ENCODE measurements around the gene KNSTRN.

KNSTRN gene

GRCh38 chr15:40397688-40398412, 15.3 kb downstream of the KNSTRN start:
- no peak overlapping the region for H3K4me3 ChIP-seq (replicated peaks; ENCODE audit: low read depth, low read length)
- no peak for TF ChIP-seq CTCF (IDR thresholded peaks at IDR 0.05; ENCODE audit: insufficient read depth, low read length, poor library complexity, severe bottlenecking)
- no peaks in the 10 kb centered on the region for H3K27me3 ChIP-seq (replicated peaks; ENCODE audit: control insufficient read depth, insufficient read depth, low read length)
- no peaks in the 10 kb centered on the region for H3K36me3 ChIP-seq (ENCODE audit: control insufficient read depth, insufficient read depth, low read length)
- no peak for DNase-seq (ENCODE audit: extremely low read depth, insufficient read length)

DNA sequence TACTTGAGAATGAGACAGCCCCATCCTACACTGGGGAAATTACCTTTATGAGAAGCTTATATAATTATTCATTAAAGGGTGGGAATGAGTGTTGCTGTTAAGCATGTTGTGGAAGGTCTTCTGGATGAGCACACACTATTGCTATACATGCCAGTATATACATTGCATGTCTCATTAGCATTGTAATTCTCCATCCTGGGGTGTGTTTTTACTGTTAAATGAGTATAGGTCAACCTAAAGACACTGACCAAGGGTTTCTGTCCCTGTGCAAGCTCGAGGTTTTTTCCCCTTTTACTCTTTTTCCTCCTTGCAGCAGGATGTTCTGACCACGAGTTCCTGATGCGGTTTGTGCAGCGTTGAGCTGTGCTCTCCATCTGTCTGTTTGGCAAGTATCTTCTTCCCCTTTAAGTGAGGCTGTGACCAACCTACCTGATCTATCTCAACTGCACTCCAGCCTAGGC, 15.9 kb downstream of the KNSTRN start:
- DNase-seq (ENCODE audit: extremely low read depth, insufficient read length) = no peak
- no peak for TF ChIP-seq CTCF (IDR thresholded peaks at IDR 0.05; ENCODE audit: insufficient read depth, low read length, poor library complexity, severe bottlenecking)
- Histone ChIP-seq H3K36me3 (ENCODE audit: control insufficient read depth, insufficient read depth, low read length) (no peaks in the 10 kb centered on the region), H3K27me3 (replicated peaks; ENCODE audit: control insufficient read depth, insufficient read depth, low read length) (no peaks in the 10 kb centered on the region), H3K4me3 (replicated peaks; ENCODE audit: low read depth, low read length) (no peak overlapping the region)

DNA sequence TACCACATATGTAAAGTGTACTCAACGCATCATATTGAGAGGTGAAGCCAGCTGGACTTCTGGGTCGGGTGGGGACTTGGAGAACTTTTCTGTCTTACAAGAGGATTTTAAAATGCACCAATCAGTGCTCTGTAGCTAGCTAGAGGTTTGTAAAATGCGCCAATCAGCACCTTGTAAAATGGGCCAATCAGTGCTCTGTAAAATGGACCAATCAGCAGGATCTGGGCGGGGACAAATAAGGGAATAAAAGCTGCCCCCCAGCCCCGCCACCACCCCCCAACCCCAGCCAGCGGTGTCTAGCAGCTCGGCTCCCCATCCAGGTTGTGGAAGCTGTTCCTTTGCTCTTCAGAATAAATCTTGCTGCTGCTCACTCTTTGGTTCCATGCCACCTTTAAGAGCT, 16.8 kb downstream of the KNSTRN start:
- Histone ChIP-seq H3K4me3 (replicated peaks; ENCODE audit: low read depth, low read length) (no peak overlapping the region), H3K36me3 (ENCODE audit: control insufficient read depth, insufficient read depth, low read length) (no peaks in the 10 kb centered on the region), H3K27me3 (replicated peaks; ENCODE audit: control insufficient read depth, insufficient read depth, low read length) (no peaks in the 10 kb centered on the region)
- no peak for DNase-seq (ENCODE audit: extremely low read depth, insufficient read length)
- TF ChIP-seq CTCF (IDR thresholded peaks at IDR 0.05; ENCODE audit: insufficient read depth, low read length, poor library complexity, severe bottlenecking) = no peak

GRCh38 chr15:40405501-40406381, 23.2 kb downstream of the KNSTRN start, which contains the start of gene IVD:
IVD (plus strand) TSS chr15:40405795; CDS start chr15:40405828, 33 bp downstream.
- no peak for TF ChIP-seq CTCF (IDR thresholded peaks at IDR 0.05; ENCODE audit: insufficient read depth, low read length, poor library complexity, severe bottlenecking)
- peak; percentile 91 for DNase-seq (ENCODE audit: extremely low read depth, insufficient read length)
- Histone ChIP-seq H3K27me3 (replicated peaks; ENCODE audit: control insufficient read depth, insufficient read depth, low read length) (no peaks in the 10 kb centered on the region), H3K4me3 (replicated peaks; ENCODE audit: low read depth, low read length) (peak within 1 kb of the TSS; percentile 73), H3K36me3 (ENCODE audit: control insufficient read depth, insufficient read depth, low read length) (peaks cover 12% of the 10 kb centered on the region)

- no peak for TF ChIP-seq CTCF (IDR thresholded peaks at IDR 0.05; ENCODE audit: insufficient read depth, low read length, poor library complexity, severe bottlenecking)
- H3K36me3 ChIP-seq (ENCODE audit: control insufficient read depth, insufficient read depth, low read length) = peaks cover 22% of the 10 kb centered on the region
- H3K27me3 ChIP-seq (replicated peaks; ENCODE audit: control insufficient read depth, insufficient read depth, low read length) = no peaks in the 10 kb centered on the region
- peak overlapping the region; percentile 4; the same call in 1 of the 2 replicates for H3K4me3 ChIP-seq (replicated peaks; ENCODE audit: low read depth, low read length)
- peak; percentile 41 for DNase-seq (ENCODE audit: extremely low read depth, insufficient read length)
These were observed 24.9 kb downstream of the KNSTRN start for GRCh38 chr15:40407330-40407990.

All from GM06990 (cell line).